HG02852 (cell line): ENCODE results near the gene COX8A.

Experiments
- ATAC-seq: cut with Tn5 transposase; IDR thresholded peaks from one replicate; pipeline ENCODE4 v1.9.1; 2021; ENCODE audit warnings: mild to moderate bottlenecking, moderate library complexity; ENCODE audit not compliant: unreplicated experiment

The COX8A gene

GRCh38 chr11:64019106-64020037 is 45.0 kb downstream of the COX8A start:
- no peak for ATAC-seq

GRCh38 chr11:64020976-64021756 is 46.7 kb downstream of the COX8A start:
- no peak for ATAC-seq

GRCh38 chr11:64021757-64022093 is 47.3 kb downstream of the COX8A start:
- no peak for ATAC-seq

- no peak for ATAC-seq
Observed at GRCh38 chr11:64022125-64022784, 47.8 kb downstream of the COX8A start.

- ATAC-seq, result no peak
Observed at GRCh38 chr11:64023712-64024710, 49.6 kb downstream of the COX8A start.

- ATAC-seq, result no peak
Observed at GRCh38 chr11:64025205-64025604, 50.8 kb downstream of the COX8A start.
